Hematopoietic multipotent progenitor cell treated with erythropoietin and hydrocortisone succinate and interleukin-3 and kit ligand, for 8 days (in vitro differentiated cells): ENCODE data around the gene CYP2W1.

ENCODE experiments used
- DNase-seq: peaks from one replicate; pipeline ENCODE4 v3.0.0-alpha.2; 2015

The CYP2W1 gene

GRCh38 chr7:982511-983003 lies 424 bp upstream of the CYP2W1 start:
- DNase-seq = no peak

- no peak for DNase-seq
These were observed 663 bp downstream of the CYP2W1 start for GRCh38 chr7:983616-984071.

DNA sequence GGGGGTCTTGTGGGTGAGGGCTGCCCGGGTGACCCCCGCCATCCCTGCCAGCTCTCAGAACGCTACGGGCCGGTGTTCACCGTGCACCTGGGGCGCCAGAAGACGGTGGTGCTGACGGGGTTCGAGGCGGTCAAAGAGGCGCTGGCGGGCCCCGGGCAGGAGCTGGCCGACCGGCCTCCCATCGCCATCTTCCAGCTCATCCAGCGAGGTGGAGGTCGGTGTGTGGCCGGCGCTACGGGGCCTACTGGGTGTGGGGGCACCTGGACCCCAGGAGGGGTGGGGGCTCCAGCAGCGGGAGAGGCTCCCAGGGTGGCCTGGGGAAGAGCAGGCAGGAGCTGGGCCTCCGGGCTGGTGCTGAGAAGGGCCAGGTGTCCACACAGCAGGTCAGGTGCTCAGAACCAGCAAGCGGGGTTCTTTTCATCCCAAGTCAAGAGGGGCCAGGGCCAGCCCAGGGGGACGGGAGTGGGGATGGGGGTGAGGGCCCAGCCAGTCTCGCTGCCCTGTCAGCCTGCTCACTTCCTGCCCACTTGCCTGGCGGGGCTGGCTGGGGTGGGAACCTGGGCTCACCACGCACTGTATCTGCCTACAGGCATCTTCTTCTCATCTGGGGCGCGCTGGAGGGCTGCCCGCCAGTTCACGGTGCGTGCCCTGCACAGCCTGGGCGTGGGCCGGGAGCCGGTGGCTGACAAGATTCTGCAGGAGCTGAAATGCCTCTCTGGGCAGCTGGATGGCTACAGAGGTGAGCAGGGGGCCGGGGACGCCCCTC lies 1.6 kb downstream of the CYP2W1 start:
- no peak for DNase-seq

GRCh38 chr7:985127-985416 lies 2.1 kb downstream of the CYP2W1 start:
- DNase-seq = no peak

DNA sequence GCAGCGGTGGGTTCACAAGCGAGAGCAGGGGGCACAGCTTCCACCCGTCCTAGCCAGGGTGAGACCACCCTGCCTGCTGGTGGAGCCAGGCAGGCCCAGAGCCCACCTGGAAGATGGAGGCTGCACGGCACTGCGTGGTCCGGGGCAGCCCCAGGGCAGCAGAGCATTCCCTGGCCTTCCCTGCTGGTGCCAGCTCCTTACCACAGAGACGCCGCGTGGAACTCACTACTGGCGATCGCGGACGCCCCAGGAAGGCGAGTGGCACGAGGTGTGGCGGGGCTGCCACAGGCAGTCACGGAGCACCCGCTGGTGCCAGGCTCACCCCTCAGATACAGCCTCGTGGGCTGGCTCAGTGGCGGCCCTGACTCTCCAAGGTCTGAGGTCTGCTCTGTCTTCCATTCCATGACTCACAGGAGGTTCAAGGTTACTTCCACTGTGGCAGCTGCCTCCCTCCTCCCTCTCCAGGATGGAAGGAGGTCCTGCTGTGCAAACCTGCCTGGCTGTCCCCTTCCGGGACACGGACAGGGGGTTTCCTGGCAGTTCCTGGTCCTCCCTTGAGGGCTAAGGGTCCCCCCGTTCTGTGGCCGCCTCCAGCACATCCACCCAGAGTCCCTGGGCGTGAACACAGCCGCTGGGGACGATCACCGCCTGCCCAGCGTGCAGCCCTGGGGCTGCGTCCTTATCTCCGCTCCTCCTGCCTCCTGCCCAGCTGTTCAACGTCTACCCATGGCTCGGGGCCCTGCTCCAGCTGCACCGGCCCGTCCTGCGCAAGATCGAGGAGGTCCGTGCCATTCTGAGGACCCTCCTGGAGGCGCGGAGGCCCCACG lies 3.1 kb downstream of the CYP2W1 start:
- DNase-seq = peak; percentile 55

DNA sequence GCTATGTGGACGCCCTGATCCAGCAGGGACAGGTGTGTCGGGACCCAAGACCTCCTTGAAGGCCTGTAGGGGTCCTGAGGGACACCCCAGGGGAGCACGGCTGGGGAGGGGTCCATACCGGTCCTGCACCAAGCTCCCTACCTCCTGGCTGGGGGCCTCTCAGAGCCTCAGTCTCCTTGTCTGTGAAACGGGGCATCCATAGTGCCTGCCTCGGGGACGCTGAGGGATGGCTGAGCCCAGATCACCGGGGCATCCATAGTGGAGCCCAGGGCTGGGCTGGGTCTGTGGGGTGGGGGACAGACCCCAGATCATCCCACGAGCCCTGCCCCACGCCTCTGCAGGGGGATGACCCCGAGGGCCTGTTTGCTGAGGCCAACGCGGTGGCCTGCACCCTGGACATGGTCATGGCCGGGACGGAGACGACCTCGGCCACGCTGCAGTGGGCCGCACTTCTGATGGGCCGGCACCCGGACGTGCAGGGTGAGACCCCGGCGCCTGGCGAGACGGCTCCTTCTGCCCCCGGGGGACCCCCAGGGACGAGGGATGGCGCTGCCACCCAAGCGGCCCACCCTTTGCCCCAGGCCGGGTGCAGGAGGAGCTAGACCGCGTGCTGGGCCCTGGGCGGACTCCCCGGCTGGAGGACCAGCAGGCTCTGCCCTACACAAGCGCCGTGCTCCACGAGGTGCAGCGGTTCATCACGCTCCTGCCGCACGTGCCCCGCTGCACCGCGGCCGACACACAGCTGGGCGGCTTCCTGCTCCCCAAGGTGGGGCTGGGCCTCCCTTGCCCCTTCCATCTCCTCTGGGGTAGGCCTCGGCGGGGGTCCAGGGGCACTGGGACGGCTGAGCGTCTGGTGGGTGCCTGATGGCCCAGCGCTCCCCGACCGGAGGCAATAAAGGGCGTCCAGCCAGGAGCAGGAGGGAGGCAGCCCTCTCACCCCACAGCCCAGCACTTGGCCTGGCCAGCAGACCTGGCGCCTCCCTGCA lies 4.1 kb downstream of the CYP2W1 start:
- DNase-seq = no peak

- DNase-seq = no peak
These were observed 4.9 kb downstream of the CYP2W1 start for GRCh38 chr7:987909-988308.

DNA sequence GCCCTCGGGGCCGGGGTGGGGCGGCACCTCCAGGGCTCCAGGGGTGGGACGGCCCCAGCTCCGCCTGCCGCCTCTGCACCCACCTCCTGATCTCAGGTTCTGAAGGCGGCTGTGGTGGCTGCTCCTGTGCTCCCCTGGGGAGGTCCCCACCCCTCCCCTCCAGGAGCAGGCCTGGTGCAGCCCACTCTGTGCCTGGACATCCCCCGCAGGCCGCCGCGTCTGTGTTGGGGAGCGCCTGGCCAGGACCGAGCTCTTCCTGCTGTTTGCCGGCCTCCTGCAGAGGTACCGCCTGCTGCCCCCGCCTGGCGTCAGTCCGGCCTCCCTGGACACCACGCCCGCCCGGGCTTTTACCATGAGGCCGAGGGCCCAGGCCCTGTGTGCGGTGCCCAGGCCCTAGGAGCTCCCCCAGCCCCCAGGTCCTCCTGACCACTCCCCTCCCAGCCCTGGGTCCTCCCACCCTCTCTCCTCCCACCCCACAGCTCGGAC lies 5.5 kb downstream of the CYP2W1 start:
- DNase-seq = no peak

- DNase-seq = no peak
These were observed 6.1 kb downstream of the CYP2W1 start for GRCh38 chr7:988963-989529.

- no peak for DNase-seq
These were observed 7.5 kb downstream of the CYP2W1 start for GRCh38 chr7:990352-990932.

DNA sequence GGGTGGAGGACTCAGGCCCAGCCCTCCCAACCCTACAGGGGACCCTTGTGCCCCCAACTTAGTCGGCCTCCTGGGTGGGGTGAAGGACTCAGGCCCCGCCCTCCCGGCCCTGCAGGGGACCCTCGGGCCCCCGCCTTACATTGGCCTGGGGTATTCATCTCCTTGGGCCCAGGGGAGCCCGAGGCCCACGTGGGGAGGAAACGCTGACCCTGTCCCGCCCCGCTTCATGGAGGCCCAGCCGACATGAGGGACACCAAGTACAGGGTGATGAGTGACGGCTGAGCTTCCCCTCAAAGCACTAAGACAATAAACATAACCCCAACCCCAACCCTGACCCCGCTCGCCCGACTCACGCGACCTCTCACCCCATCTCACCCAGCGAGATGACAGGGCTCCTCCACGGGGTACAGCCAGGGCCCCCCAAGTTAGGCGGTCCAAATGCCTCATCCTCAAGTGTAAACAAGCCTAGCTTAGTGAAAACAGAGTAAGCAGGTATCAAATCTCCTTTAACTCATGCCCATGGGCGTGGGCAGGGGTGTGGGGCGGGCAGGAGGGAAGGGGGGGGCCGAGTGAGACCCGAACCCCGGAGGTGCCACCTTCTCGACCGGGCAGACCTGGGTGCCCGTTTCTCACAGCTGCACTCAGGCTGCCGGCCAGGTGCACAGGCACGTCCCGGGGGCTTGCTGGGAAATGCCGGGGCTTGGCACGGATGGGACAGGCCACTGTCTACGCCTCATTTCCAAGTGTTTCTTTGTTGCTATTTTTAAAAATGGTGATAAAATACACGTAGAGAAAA lies 8.2 kb downstream of the CYP2W1 start:
- DNase-seq = no peak

DNA sequence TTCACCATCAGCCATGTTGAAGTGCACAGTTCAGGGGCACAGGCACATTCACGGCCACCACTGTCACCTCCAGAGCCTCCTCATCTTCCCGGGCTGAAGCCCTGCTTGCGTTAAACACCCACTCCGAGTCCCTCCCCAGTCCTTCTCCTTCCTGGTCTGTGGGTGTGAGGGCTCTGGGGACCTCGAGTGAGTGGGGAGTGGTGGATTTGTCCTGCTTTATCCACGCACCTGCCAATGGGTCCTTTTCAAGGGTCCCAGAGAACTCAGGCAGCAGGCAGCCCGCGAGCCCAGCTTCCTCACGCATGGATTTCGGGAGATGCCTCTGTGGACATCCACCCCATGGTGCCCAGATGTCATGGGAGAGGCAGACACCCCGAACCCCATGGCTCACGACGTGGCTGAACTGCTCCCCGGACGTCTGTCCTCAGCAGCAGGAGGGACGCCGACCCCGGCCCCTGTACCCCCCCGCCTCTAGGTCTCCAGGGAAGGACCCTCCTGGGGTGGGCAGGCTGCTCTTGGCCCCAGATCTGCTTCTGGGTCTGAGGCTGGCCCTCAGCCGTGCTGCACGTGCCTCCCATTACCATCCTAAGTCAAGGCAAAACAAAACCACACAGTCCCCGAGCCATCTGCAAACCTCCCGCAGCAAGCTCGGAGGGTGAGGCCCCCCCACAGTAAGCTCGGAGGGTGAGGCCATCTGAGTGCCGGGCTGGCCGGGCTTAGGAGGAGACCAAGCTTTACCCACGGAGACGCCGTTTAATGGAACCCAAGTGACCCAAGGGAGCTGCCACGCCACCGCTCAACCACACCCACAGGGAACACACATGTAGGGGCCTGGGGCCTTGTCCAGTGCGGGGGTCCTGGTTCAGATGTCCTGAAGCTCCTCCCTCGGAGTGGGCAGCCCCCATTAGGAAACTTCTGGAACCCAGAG lies 9.0 kb downstream of the CYP2W1 start:
- no peak for DNase-seq

GRCh38 chr7:992709-993607 lies 10.0 kb downstream of the CYP2W1 start:
- DNase-seq = peak; percentile 93

DNA sequence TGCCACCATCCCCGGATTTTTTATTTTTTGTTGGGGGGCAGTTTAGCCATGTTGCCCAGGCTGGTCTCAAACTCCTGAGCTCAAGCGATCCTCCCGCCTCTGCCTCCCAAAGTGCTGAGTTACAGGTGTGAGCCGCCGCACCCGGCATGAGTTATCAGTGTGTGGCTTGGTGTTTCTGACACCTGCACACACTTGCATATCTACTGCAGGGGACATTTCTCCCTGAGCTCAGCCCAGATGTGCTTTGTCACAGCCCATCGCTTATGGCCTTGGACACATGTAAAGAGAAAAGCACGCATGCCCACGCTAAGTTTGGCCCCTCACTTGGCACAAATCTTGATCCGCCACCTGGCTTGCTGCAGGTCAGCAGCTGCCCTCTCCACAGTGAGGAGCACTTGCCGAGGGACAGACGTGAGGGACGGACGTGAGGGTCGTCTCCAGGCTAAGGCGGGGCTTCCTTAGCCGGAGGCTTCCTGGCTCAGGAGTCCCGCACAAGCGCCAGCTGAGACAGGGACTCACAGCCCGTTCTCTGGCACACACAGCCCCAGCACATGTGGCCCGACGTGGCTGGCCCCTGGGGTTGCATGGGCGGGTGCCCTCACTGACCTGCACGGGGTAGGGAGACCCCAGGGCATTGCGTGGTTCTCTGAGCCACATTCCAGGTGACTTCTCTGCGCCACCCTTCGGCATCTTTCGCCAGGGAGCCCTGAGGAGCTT lies 11.8 kb downstream of the CYP2W1 start:
- DNase-seq = no peak

DNA sequence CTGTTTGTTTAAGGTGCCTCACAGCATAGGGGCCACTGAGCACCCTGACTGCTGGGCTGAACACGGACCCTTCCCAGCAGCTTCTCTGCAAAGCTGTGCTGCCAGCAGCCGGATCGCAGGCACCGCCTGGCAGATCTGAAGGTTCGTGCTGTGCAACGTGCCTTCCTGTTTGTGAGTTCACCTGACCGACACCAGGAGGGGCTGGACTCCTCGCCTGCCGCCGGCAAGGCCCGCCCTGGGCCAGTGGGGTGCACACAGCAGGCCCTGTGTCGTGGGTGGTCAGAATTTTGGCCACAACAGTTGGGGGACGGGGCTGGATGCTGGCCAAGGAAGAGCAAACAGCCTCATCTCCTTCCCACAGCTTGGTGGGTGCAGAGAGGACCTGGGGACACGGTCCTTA lies 12.6 kb downstream of the CYP2W1 start:
- DNase-seq = no peak

- DNase-seq = no peak
These were observed 13.3 kb downstream of the CYP2W1 start for GRCh38 chr7:996079-996872.
